GM13977 (cell line): ENCODE data around the gene CHML.
"Not testable (repeated sequence)": the region's sequence is repeated elsewhere in the genome, so short reads cannot be mapped to it uniquely, and the experiment has no call there.

Source experiments
- DNase-seq: peaks from one replicate; pipeline ENCODE4 v3.0.0; 2012; ENCODE audit warnings: low spot score
- CTCF ChIP-seq: IDR thresholded peaks from 2 replicates; pipeline ENCODE4 v1.5.1; 2012; ENCODE audit warnings: mild to moderate bottlenecking, control low read depth; ENCODE audit not compliant: insufficient read depth; ENCODE audit errors: extremely low read depth, missing control alignments
- in situ Hi-C: fragments of 300-500 bp; cut with MboI; formaldehyde crosslinking; loops from one replicate; pipeline ENCODE4 v1.12.0; 2022; ENCODE audit warnings: low sequenced_read_pairs, low pct_unique_long_range_greater_than_20kb, mixed read lengths, inconsistent platforms; ENCODE audit not compliant: unreplicated experiment

Gene CHML

GRCh38 chr1:241660424-241660972, 20.3 kb upstream of the CHML start:
- TF ChIP-seq CTCF, result no peak
- no peak for DNase-seq
- in situ Hi-C loops, result no loop called here

GRCh38 chr1:241659016-241659415, 18.8 kb upstream of the CHML start:
- DNase-seq, in situ Hi-C loops: not testable (repeated sequence)

- no peak for DNase-seq
- TF ChIP-seq CTCF, result no peak
Measured at GRCh38 chr1:241658081-241658793, 18.1 kb upstream of the CHML start.

GRCh38 chr1:241654641-241655040, 14.5 kb upstream of the CHML start:
- in situ Hi-C loops, result no loop called here
- DNase-seq, result no peak
- TF ChIP-seq CTCF, result no peak

More at GRCh38 chr1:241658081-241658793, 18.1 kb upstream of the CHML start:
- in situ Hi-C loops, result no loop called here

- no peak for TF ChIP-seq CTCF
- DNase-seq, result no peak
- in situ Hi-C loops, result no loop called here
Measured at GRCh38 chr1:241654019-241654418, 13.8 kb upstream of the CHML start.

GRCh38 chr1:241652012-241652411, 11.8 kb upstream of the CHML start, which contains the start of gene WDR64:
TSS of gene WDR64 (plus strand) at chr1:241652281. CDS start at chr1:241652485, 204 bp downstream.
- TF ChIP-seq CTCF, result no peak
- DNase-seq, result no peak
- in situ Hi-C loops, result no loop called here

- TF ChIP-seq CTCF, result no peak
- no peak for DNase-seq
- in situ Hi-C loops, result no loop called here
Measured at GRCh38 chr1:241648159-241648558, 8.0 kb upstream of the CHML start.
